Astrocyte of the cerebellum (primary cell): ENCODE results near the gene STRIT1.

Experiments
- DNase-seq: peaks from one replicate; pipeline ENCODE4 v3.0.0-alpha.2; 2011; ENCODE audit warnings: low read depth
- H3K4me3 ChIP-seq: 2 replicates; pipeline ENCODE4 v1.5.1; 2011; ENCODE audit warnings: mild to moderate bottlenecking, low read depth, low read length, moderate library complexity
- in situ Hi-C: cut with HindIII; loops from 2 replicates; pipeline ENCODE4 v1.10.0; 2017; ENCODE audit warnings: low sequenced_read_pairs
- TF ChIP-seq, protein P1 (sequence below): IDR thresholded peaks from 2 replicates; pipeline ENCODE4 v1.5.1; 2012; ENCODE audit warnings: low read length, low read depth, moderate library complexity, mild to moderate bottlenecking; ENCODE audit errors: missing control alignments

Gene STRIT1

GRCh38 chr3:155243512-155243921, 50.0 kb downstream of the STRIT1 start:
- DNase-seq: no peak
- in situ Hi-C loops: no loop called here
- H3K4me3 ChIP-seq: no peak overlapping the region
- TF ChIP-seq, protein P1, sequence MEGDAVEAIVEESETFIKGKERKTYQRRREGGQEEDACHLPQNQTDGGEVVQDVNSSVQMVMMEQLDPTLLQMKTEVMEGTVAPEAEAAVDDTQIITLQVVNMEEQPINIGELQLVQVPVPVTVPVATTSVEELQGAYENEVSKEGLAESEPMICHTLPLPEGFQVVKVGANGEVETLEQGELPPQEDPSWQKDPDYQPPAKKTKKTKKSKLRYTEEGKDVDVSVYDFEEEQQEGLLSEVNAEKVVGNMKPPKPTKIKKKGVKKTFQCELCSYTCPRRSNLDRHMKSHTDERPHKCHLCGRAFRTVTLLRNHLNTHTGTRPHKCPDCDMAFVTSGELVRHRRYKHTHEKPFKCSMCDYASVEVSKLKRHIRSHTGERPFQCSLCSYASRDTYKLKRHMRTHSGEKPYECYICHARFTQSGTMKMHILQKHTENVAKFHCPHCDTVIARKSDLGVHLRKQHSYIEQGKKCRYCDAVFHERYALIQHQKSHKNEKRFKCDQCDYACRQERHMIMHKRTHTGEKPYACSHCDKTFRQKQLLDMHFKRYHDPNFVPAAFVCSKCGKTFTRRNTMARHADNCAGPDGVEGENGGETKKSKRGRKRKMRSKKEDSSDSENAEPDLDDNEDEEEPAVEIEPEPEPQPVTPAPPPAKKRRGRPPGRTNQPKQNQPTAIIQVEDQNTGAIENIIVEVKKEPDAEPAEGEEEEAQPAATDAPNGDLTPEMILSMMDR: no peak

DNA sequence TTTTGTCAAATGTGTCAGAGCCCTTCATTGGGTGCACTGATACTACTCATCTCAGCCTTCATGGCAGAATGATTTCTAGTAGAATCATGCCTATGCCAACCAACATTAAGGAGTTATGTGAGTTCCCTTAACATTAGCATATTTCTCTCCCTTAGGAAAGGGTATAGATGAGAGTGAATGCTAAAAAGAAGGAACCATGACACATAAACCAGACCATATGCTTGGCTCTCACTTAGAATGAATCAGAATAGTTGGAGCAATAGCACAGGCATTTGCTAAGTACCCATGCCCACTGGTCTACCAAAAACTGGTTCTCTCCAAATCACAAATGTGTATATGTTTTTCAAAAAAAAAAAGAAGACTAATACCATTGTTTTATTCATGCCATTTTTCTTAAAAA, 51.1 kb downstream of the STRIT1 start:
- no peak for DNase-seq
- H3K4me3 ChIP-seq: no peak overlapping the region
- in situ Hi-C loops: no loop called here
- TF ChIP-seq, protein P1: no peak

DNA sequence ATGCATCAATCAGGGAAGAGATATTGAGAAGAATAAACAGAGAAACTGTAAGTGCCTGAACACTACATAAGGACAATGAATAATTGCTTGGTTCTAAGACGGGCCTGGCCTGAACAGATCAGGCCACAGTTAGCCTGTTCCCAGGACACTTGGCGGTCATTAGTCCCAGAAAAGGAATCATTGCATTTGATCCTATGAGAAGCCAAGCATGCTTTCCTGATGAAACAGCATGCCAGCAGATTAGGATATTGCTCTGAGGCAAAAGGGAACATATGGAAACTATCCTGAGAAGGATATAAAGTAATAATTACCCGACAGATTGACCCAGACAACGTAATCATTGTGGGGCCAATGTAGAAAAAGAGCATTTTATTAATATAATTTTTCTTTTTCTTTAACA, 51.9 kb downstream of the STRIT1 start:
- no peak overlapping the region for H3K4me3 ChIP-seq
- in situ Hi-C loops: no loop called here
- TF ChIP-seq, protein P1: no peak
- DNase-seq: no peak
